Activated T-cell treated with anti-CD3 and anti-CD28 coated beads, Interleukin-2, amount 50 U/mL, for 24 hours (primary cell): ENCODE results near the gene KRTAP5-8.
"Not testable (repeated sequence)": the region's sequence is repeated elsewhere in the genome, so short reads cannot be mapped to it uniquely, and the experiment has no call there.

Experiments
- DNase-seq: peaks from one replicate; pipeline ENCODE4 v3.0.0-alpha.2; 2020
- H3K27ac Mint-ChIP-seq: 2 replicates; pipeline ENCODE4 v1.8.0; 2020; ENCODE audit warnings: mild to moderate bottlenecking, mixed read lengths
- H3K27me3 Mint-ChIP-seq: 2 replicates; pipeline ENCODE4 v1.8.0; 2020; ENCODE audit warnings: mixed read lengths
- H3K36me3 Mint-ChIP-seq: 2 replicates; pipeline ENCODE4 v1.8.0; 2020; ENCODE audit warnings: low read depth, mixed read lengths
- H3K4me1 Mint-ChIP-seq: 2 replicates; pipeline ENCODE4 v1.8.0; 2020; ENCODE audit warnings: low read depth, mixed read lengths
- H3K4me3 Mint-ChIP-seq: 2 replicates; pipeline ENCODE4 v1.8.0; 2020; ENCODE audit warnings: mild to moderate bottlenecking, moderate library complexity, mixed read lengths
- H3K9me3 Mint-ChIP-seq: 2 replicates; pipeline ENCODE4 v1.8.0; 2020; ENCODE audit warnings: mixed read lengths

Gene KRTAP5-8

DNA sequence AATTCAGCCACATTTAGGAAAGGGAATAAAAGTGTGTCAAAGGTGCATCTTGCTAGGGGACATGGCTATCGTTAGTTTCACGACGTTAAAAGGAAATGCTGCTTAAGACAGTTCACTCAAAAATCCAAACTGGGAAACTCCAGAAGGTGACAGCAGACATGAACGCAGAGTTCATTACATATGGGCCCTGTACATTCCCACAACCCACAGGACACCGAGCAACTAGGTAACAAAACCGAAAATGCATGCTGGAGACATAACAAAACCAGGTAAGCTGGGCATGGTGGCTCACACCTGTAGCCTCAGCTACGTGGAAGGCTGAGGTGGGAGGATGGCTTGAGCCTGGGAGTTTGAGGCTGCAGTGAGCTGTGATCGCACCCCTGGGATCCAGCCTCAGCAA lies 29.8 kb downstream of the KRTAP5-8 start:
- not testable (repeated sequence) for H3K4me1 Mint-ChIP-seq, H3K27ac Mint-ChIP-seq, H3K4me3 Mint-ChIP-seq, H3K9me3 Mint-ChIP-seq, DNase-seq, H3K36me3 Mint-ChIP-seq
- peaks cover 46% of the 10 kb centered on the region for H3K27me3 Mint-ChIP-seq

DNA sequence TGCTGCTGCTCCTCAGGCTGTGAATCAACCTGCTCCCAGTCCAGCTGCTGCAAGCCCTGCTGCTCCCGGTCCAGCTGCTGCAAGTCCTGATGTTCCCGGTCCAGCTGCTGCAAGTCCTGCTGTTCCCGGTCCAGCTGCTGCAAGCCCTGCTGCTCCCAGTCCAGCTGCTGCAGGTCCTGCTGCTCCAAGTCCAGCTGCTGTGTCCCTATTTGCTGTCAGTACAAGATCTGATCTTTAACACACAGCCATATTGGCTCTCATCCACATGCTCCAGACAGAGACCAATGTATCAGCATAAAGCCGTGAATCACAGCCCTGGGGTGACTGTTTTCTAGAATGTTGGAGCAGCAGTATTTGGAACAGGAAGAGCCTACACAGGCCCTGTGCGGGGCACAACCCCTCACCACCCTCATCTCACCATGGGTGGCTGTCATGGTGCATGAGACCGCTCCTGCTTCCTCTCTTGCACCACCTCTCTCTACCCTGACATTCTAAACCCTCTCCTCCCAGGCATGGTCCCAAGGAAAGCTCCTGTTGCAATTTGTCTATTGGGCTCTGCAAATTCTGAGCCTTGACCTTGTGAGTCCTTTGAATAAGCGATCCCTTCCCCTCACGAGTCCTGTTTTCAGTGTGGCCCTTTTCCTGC lies 31.0 kb downstream of the KRTAP5-8 start:
- no peak overlapping the region for H3K4me3 Mint-ChIP-seq
- peaks cover 39% of the 10 kb centered on the region for H3K27me3 Mint-ChIP-seq
- no peak overlapping the region for H3K27ac Mint-ChIP-seq
- H3K36me3 Mint-ChIP-seq: no peaks in the 10 kb centered on the region
- no peaks in the 10 kb centered on the region for H3K4me1 Mint-ChIP-seq
- no peak for DNase-seq
- no peaks in the 10 kb centered on the region for H3K9me3 Mint-ChIP-seq

DNA sequence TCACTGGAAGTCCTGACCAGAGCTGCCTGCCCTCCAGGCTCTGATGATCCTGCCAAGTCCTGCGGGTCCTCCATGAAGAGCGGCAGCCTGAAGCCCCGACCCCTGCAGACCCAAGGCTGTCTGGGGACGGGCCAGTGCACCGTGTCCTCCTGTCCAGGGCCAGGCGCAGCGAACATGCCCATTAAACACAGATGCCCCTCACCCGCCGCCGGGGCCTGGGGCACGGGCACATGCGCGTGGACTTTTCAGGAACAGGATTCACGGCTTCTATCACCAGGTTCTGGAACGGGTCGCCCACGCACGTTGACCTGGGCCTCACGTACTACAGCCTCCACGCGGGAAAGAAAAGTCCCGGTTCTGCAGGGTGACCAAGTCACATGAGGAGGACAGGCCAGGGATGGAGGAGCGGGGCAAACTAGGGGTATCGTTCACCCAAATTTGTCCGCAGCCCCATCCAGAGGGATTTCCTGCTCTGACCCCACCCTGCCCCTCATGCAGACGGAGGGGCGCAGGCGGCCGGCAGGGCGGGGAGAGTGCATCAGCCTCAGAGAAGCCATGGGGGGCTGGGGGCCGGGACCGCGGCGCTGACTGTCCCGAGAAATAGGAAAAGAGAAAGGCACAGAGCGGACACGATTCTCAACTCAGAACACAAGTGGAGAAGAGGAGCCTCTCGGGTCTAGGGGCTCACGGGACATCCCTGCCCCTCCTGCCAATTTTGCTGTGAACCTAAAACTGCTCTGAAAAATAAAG lies 33.5 kb downstream of the KRTAP5-8 start:
- not testable (repeated sequence) for H3K4me1 Mint-ChIP-seq, H3K4me3 Mint-ChIP-seq, DNase-seq, H3K36me3 Mint-ChIP-seq, H3K9me3 Mint-ChIP-seq, H3K27ac Mint-ChIP-seq
- H3K27me3 Mint-ChIP-seq: peaks cover 23% of the 10 kb centered on the region

DNA sequence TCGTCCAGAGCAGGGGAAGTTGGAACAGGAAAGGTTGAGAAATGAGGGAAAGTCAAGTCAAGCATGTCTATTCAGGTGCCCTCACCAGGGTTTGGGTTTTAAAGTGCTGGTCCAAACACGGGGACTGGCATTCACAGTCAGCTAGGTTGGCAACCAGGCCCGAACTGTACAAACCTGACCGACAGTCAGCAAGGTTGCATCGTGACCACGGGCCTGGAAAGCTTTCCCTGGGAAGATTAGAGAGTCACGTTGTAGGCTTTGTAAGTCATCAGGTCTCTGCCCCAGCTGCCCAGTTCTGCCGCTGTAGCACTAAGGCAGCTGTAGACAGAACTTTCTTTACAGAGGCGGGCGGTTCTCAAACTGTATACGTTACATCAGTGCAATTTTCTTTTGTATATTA lies 35.0 kb downstream of the KRTAP5-8 start:
- Mint-ChIP-seq H3K27ac (no peak overlapping the region), H3K4me1 (no peaks in the 10 kb centered on the region), H3K9me3 (no peaks in the 10 kb centered on the region), H3K36me3 (no peaks in the 10 kb centered on the region), H3K27me3 (peaks cover 14% of the 10 kb centered on the region), H3K4me3 (no peak overlapping the region)
- no peak for DNase-seq

DNA sequence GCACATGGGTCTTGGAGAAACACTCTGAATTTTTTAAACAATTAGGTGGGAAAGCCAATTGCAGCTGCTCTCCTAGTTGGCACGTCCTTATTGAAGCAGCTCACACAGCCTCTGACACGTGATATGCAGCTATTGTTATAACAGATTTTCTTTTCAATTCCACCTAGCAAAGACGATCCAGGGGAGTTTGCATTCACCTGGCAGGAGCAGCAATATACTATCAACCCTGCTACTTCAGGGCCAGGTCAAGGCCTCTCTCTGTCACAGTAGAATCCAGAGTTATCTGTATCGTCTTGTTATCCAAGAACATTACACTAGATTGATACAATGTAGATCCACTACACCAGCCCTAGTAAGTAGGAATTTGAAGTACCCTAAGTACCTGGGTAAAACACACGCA lies 36.6 kb downstream of the KRTAP5-8 start:
- no peaks in the 10 kb centered on the region for H3K9me3 Mint-ChIP-seq
- peaks cover 13% of the 10 kb centered on the region for H3K27me3 Mint-ChIP-seq
- H3K36me3 Mint-ChIP-seq: no peaks in the 10 kb centered on the region
- no peak overlapping the region for H3K4me3 Mint-ChIP-seq
- H3K27ac Mint-ChIP-seq: no peak overlapping the region
- H3K4me1 Mint-ChIP-seq: no peaks in the 10 kb centered on the region
- DNase-seq: no peak

DNA sequence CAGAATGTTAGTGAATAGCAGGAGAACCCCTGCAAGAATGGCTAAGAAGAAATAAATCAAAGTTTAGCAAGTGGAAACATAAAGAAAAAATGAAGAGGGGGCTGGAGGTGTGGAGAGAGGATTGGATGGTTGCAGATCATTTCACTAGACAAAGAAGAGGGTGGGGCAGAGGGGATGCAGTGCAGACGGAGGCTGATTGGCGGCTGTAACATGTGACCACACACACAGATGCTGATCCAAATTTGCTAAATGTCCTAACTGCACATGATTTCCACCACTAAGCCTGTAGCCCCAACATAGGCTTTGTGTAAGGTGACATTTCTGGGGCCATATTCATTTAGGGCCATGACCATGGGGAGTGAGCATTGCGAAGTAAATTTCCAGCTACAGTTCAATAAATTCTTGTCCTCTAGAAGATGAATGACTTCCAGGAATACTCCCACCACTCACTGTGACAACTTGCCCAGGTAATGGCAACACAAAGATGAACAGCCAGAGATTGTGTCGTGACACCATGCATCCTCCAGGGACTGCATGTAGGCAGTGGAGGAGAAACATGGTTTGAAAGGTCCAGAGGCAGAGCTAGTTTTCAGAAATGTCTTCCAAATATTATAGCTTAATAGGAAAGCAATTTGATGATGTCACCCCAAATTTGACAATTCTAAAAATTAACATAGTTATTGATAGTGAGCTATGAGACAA lies 38.0 kb downstream of the KRTAP5-8 start:
- Mint-ChIP-seq H3K9me3 (no peaks in the 10 kb centered on the region), H3K27ac (no peak overlapping the region)

DNA sequence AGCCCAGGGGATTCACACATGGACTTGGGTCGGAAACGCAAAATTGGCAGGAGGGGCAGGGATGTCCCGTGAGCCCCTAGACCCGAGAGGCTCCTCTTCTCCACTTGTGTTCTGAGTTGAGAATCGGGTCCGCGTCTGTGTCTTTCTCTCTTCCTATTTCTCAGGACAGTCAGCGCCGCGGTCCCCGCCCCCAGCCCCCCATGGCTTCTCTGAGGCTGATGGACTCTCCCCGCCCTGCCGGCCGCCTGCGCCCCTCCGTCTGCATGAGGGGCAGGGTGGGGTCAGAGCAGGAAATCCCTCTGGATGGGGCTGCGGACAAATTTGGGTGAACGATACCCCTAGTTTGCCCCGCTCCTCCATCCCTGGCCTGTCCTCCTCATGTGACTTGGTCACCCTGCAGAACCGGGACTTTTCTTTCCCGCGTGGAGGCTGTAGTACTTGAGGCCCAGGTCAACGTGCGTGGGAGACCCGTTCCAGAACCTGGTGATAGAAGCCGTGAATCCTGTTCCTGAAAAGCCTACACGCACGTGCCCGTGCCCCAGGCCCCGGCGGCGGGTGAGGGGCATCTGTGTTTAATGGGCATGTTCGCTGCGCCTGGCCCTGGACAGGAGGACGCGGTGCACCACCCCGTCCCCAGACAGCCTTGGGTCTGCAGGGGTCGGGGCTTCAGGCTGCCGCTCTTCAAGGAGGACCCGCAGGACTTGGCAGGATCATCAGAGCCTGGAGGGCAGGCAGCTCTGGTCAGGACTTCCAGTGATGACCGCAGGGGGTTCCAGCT lies 39.1 kb downstream of the KRTAP5-8 start:
- H3K4me1 Mint-ChIP-seq, DNase-seq, H3K9me3 Mint-ChIP-seq, H3K27ac Mint-ChIP-seq, H3K4me3 Mint-ChIP-seq, H3K36me3 Mint-ChIP-seq: not testable (repeated sequence)
- H3K27me3 Mint-ChIP-seq: peaks cover 29% of the 10 kb centered on the region

More for the DNA sequence above, 38.0 kb downstream of the KRTAP5-8 start:
- Mint-ChIP-seq H3K4me3 (no peak overlapping the region), H3K27me3 (peaks cover 19% of the 10 kb centered on the region), H3K4me1 (peaks cover 5% of the 10 kb centered on the region), H3K36me3 (no peaks in the 10 kb centered on the region)
- no peak for DNase-seq

DNA sequence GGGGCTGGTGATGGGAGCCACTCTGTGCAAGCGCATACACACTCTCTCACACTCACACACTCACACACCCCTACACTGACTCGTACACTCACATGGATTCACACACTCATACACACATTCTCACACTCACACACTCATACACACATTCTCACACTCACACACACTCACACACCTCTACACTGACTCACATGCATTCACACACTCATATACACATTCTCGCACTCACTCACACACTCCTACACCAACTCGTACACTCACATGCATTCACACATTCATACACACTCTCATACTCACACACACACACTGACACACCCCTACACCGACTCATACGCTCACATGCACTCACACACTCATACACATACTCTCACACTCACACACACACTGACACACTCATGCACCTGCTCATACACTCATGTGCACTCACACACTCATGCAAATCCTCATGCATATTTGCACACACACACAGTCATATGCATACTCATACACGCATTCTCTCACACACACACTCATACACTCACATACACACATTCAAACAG lies 39.7 kb downstream of the KRTAP5-8 start:
- Mint-ChIP-seq H3K36me3 (no peaks in the 10 kb centered on the region), H3K4me3 (no peak overlapping the region), H3K4me1 (peaks cover 6% of the 10 kb centered on the region), H3K9me3 (no peaks in the 10 kb centered on the region), H3K27ac (no peak overlapping the region), H3K27me3 (peaks cover 32% of the 10 kb centered on the region)
- DNase-seq: no peak

DNA sequence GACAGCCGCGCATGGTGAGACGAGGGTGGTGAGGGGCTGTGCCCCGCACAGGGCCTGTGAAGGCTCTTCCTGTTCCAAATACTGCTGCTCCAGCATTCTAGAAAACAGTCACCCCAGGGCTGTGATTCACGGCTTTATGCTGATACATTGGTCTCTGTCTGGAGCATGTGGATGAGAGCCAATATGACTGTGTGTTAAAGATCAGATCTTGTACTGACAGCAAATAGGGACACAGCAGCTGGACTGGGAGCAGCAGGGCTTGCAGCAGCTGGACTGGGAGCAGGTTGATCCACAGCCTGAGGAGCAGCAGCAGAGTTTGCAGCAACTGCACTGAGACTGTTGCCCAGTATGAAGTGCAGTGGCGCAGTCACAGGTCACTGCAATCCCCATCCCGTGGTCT lies 41.7 kb downstream of the KRTAP5-8 start:
- not testable (repeated sequence) for H3K36me3 Mint-ChIP-seq, DNase-seq, H3K9me3 Mint-ChIP-seq, H3K4me1 Mint-ChIP-seq, H3K4me3 Mint-ChIP-seq, H3K27ac Mint-ChIP-seq
- peaks cover 33% of the 10 kb centered on the region for H3K27me3 Mint-ChIP-seq

DNA sequence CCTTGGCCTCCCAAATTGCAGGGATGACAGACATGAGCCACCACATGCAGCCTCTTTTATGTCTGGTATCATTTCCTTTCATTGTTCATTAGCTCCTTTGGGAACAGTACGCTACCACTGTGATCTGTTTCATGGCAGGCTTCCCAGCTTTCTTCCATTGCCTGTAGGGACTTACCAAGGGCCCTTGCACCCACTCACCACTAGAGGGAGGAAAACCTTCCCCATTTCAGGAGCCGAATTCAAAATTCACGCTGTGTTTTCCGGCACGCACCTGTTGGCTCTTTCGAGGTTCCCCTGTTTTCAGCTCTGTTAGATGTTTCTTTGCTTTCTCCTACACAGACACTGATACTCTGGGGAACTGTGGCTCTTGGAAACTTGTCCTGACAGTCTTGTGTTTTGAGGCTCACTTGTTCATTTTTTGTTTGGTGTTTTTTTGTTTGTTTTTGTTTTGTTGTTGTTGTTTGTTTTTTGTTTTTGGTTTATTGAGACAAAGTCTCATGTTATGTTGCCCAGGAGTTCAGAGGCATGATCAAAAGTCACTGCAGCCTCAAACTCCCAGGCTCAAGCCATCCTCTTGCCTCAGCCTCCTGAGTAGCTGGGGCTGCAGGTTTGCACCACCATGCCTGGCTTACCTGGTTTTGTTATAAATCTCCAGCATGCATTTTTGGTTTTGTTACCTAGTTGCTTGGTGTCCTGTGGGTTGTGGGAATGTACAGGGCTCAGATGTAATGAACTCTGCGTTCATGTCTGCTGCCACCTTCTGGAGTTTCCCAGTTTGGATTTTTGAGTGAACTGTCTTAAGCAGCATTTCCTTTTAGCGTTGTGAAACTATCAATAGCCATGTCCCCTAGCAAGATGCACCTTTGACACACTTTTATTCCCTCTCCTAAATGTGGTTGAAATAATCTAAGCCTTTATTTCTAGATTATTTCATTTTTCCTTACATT lies 42.5 kb downstream of the KRTAP5-8 start:
- H3K27ac Mint-ChIP-seq: no peak overlapping the region
- DNase-seq: peak; percentile 37
- no peak overlapping the region for H3K4me3 Mint-ChIP-seq
- H3K27me3 Mint-ChIP-seq: peaks cover 38% of the 10 kb centered on the region
- H3K36me3 Mint-ChIP-seq: no peaks in the 10 kb centered on the region
- H3K9me3 Mint-ChIP-seq: no peaks in the 10 kb centered on the region
- H3K4me1 Mint-ChIP-seq: peaks cover 6% of the 10 kb centered on the region

DNA sequence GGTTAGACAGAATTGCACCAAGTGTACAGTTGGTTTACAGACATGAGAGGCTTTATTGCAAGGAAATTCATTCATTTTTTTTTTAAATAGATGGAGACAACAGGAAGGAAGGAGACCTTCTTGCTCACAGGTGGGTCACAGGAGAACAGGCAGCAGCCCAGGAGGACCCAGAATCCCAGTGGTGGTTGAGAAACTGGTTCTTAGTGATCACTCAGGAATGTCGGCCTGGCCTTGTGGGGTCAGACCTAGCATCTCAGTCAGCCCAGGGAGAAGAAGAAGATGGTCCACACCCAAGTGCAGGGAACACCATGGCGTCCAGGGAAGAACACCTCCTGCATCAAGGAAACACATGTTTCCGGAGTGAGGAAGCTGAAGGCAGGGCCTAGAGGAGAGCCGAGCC lies 44.0 kb downstream of the KRTAP5-8 start:
- Mint-ChIP-seq H3K27ac (no peak overlapping the region), H3K36me3 (no peaks in the 10 kb centered on the region), H3K27me3 (peaks cover 44% of the 10 kb centered on the region), H3K4me3 (no peak overlapping the region), H3K9me3 (no peaks in the 10 kb centered on the region), H3K4me1 (peaks cover 6% of the 10 kb centered on the region)
- no peak for DNase-seq

DNA sequence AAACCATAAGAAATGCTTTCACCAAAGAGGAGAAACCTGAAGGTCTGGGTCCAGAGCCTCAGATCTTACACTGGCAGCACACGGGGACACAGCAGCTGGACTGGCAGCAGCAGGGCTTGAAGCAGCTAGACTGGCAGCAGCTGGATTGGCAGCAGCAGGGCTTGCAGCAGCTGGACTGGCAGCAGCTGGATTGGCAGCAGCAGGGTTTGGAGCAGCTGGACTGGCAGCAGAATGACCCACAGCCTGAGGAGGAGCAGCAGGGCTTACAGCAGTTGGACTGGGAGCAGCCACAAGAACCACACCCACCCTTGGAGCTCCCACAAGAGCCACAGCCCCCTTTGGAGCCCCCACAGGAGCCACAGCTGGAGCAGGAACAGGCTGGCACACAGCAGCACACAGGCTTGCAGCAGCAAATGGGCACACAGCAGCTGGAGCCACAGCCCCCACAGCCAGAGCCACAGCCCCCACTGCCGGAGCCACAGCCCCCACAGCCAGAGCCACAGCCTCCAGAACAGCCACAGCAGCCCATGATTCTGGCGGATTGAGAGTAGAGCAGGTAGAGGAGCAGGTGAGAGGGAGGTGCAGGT lies 44.6 kb downstream of the KRTAP5-8 start, which contains the start of gene KRTAP5-11:
Gene KRTAP5-11 (minus strand): TSS at position 567 of the 587 bp plus-strand sequence. CDS start 38 bp downstream, at position 529.
- H3K27ac Mint-ChIP-seq: no peak within 1 kb of the TSS
- no peak within 1 kb of the TSS for H3K4me3 Mint-ChIP-seq
- H3K9me3 Mint-ChIP-seq: no peaks in the 10 kb centered on the region
- DNase-seq: no peak
- H3K27me3 Mint-ChIP-seq: peaks cover 44% of the 10 kb centered on the region
- H3K4me1 Mint-ChIP-seq: peaks cover 6% of the 10 kb centered on the region
- no peaks in the 10 kb centered on the region for H3K36me3 Mint-ChIP-seq

DNA sequence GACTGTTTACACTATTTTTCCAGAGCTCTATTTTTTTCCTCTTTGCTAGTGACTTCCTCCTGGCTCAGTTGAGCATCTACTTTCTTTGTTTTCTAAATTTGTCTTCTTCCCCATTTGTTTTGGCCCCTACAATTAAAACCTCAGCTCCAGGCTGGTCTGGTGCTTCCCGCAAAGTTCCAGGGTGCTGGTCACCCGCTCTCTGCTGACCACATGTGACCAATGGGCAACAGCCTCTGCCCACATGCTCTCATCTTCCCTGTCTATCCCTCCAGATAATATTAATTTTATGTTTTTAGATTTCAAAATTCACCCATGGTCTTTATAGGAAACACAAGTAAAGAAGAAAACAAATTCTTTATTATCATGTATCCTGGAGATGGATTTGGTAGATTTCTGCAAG lies 45.1 kb downstream of the KRTAP5-8 start:
- DNase-seq, H3K4me3 Mint-ChIP-seq, H3K27ac Mint-ChIP-seq, H3K4me1 Mint-ChIP-seq, H3K36me3 Mint-ChIP-seq, H3K9me3 Mint-ChIP-seq: not testable (repeated sequence)
- H3K27me3 Mint-ChIP-seq: peaks cover 46% of the 10 kb centered on the region
